Liver (tissue), 3 donors: ENCODE results near the gene PLK3.

Experiments
- ATF3 ChIP-seq: IDR thresholded peaks from 2 replicates; pipeline ENCODE4 v1.6.1; 2016; ENCODE audit warnings: antibody characterized with exemption
- EGR1 ChIP-seq, 2 donors: IDR thresholded peaks; 2 replicates each; pipeline ENCODE4 v1.6.1; 2016 to 2018; ENCODE audit warnings: antibody characterized with exemption in 2 of 2, low read depth in 2 of 2
- FOXA1 ChIP-seq: IDR thresholded peaks from 2 replicates; pipeline ENCODE4 v1.6.1; 2016; ENCODE audit warnings: antibody characterized with exemption
- GABPA ChIP-seq, 2 donors: IDR thresholded peaks in 1 of 2; conservative IDR thresholded peaks in 1 of 2; 2 replicates each; pipeline ENCODE4 v1.6.1; 2016; ENCODE audit warnings: antibody characterized with exemption in 2 of 2, mild to moderate bottlenecking in 1 of 2, moderate library complexity in 1 of 2
- HNF4A ChIP-seq, 2 donors: conservative IDR thresholded peaks; 2 replicates each; pipeline ENCODE4 v1.6.1; 2016; ENCODE audit warnings: antibody characterized with exemption in 2 of 2, mild to moderate bottlenecking in 2 of 2
- RAD21 ChIP-seq, 2 donors: IDR thresholded peaks; 2 replicates each; pipeline ENCODE4 v1.6.1; 2016; ENCODE audit warnings: antibody characterized with exemption in 2 of 2, mild to moderate bottlenecking in 2 of 2
- REST ChIP-seq: IDR thresholded peaks from 2 replicates; pipeline ENCODE4 v1.6.1; 2016; ENCODE audit warnings: antibody characterized with exemption, mild to moderate bottlenecking
- RXRA ChIP-seq, 2 donors: IDR thresholded peaks; 2 replicates each; pipeline ENCODE4 v1.6.1; 2017 to 2018; ENCODE audit warnings: antibody characterized with exemption in 2 of 2, mild to moderate bottlenecking in 1 of 2
- SP1 ChIP-seq: IDR thresholded peaks from 2 replicates; pipeline ENCODE4 v1.6.1; 2018; ENCODE audit warnings: antibody characterized with exemption, mild to moderate bottlenecking
- TAF1 ChIP-seq: conservative IDR thresholded peaks from 2 replicates; pipeline ENCODE4 v1.6.1; 2016; ENCODE audit warnings: antibody characterized with exemption, mild to moderate bottlenecking
- YY1 ChIP-seq: IDR thresholded peaks from 2 replicates; pipeline ENCODE4 v1.6.1; 2016; ENCODE audit warnings: antibody characterized with exemption, mild to moderate bottlenecking
- ZBTB33 ChIP-seq: IDR thresholded peaks from 2 replicates; pipeline ENCODE4 v1.6.1; 2016; ENCODE audit warnings: antibody characterized with exemption
- TF ChIP-seq, protein P1 (sequence below): fragments of 150-350 bp; IDR thresholded peaks from 2 replicates; pipeline ENCODE4 v1.5.1; 2017; ENCODE audit warnings: improper control_type of control experiment, low read depth, low read length; ENCODE audit not compliant: missing input control
- TF ChIP-seq, protein P2 (sequence below): IDR thresholded peaks from 2 replicates; pipeline ENCODE4 v1.6.1; 2016; ENCODE audit warnings: antibody characterized with exemption
- donor health status: healthy.
- donor health status: healthy.

- TF ChIP-seq GABPA (IDR thresholded peaks at IDR 0.05 in 1 of 2, conservative IDR thresholded peaks at IDR 0.05 in 1 of 2): no peak
- TF ChIP-seq, protein P1, sequence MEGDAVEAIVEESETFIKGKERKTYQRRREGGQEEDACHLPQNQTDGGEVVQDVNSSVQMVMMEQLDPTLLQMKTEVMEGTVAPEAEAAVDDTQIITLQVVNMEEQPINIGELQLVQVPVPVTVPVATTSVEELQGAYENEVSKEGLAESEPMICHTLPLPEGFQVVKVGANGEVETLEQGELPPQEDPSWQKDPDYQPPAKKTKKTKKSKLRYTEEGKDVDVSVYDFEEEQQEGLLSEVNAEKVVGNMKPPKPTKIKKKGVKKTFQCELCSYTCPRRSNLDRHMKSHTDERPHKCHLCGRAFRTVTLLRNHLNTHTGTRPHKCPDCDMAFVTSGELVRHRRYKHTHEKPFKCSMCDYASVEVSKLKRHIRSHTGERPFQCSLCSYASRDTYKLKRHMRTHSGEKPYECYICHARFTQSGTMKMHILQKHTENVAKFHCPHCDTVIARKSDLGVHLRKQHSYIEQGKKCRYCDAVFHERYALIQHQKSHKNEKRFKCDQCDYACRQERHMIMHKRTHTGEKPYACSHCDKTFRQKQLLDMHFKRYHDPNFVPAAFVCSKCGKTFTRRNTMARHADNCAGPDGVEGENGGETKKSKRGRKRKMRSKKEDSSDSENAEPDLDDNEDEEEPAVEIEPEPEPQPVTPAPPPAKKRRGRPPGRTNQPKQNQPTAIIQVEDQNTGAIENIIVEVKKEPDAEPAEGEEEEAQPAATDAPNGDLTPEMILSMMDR: no peak
- TF ChIP-seq TAF1: no peak
- no peak for TF ChIP-seq YY1
- TF ChIP-seq, protein P2, sequence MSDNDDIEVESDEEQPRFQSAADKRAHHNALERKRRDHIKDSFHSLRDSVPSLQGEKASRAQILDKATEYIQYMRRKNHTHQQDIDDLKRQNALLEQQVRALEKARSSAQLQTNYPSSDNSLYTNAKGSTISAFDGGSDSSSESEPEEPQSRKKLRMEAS: no peak
- no peak for TF ChIP-seq ATF3
- no peak for TF ChIP-seq REST
- no peak for TF ChIP-seq HNF4A (conservative IDR thresholded peaks at IDR 0.05)
- TF ChIP-seq RAD21 (IDR thresholded peaks at IDR 0.05): no peak
- TF ChIP-seq ZBTB33: no peak
- no peak for TF ChIP-seq EGR1 (IDR thresholded peaks at IDR 0.05; ENCODE audit: low read depth in 2 of 2)
- TF ChIP-seq SP1: no peak
- TF ChIP-seq FOXA1: no peak
- TF ChIP-seq RXRA (IDR thresholded peaks at IDR 0.05): no peak
Observed at GRCh38 chr1:44787506-44787905, 12.7 kb upstream of the PLK3 start.
